ENCODE data around the gene TTC5.

DNA sequence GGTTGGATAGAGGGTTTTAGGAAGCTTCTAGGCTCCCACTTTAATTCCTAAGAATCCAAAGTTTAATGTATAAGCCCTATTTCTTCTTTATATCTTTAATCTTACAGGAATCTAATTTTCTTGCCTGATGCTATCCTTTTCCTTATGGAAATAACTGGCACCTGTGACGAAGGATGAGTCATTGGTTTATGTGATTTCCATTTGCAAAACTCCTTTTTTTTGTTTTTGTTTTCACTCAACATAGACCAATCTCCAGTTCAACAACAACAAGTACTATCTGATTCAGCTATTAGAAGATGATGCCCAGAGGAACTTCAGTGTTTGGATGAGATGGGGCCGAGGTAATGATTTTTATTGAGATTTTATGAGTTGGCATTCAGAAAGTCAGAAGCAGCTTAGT is 44.5 kb upstream of the TTC5 start:
- TF ChIP-seq, protein P1, sequence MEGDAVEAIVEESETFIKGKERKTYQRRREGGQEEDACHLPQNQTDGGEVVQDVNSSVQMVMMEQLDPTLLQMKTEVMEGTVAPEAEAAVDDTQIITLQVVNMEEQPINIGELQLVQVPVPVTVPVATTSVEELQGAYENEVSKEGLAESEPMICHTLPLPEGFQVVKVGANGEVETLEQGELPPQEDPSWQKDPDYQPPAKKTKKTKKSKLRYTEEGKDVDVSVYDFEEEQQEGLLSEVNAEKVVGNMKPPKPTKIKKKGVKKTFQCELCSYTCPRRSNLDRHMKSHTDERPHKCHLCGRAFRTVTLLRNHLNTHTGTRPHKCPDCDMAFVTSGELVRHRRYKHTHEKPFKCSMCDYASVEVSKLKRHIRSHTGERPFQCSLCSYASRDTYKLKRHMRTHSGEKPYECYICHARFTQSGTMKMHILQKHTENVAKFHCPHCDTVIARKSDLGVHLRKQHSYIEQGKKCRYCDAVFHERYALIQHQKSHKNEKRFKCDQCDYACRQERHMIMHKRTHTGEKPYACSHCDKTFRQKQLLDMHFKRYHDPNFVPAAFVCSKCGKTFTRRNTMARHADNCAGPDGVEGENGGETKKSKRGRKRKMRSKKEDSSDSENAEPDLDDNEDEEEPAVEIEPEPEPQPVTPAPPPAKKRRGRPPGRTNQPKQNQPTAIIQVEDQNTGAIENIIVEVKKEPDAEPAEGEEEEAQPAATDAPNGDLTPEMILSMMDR (IDR thresholded peaks at IDR 0.05): no peak
- TF ChIP-seq POLR2A (IDR thresholded peaks at IDR 0.05): no peak

Data from breast epithelium (tissue), 3 donors.